ENCODE measurements around the gene REV3L. TPM values are rescaled to one million over a fixed set of nuclear protein-coding genes. Genes with fewer than 3 reads are reported as not detected.
A peak's percentile ranks its signal among the peaks of the same experiment; 100 is the strongest.

REV3L gene
- total RNA-seq, 2 experiments from 2014 or later: 19.8 to 22.9 TPM

GRCh38 chr6:111406200-111406721 lies 76.8 kb downstream of the REV3L start:
- DNase-seq: no peak
- peaks cover 14% of the 10 kb centered on the region for H3K4me1 Mint-ChIP-seq
- peak overlapping the region; percentile 66 for H3K27ac Mint-ChIP-seq
- no peak overlapping the region for H3K4me3 Mint-ChIP-seq
- no peaks in the 10 kb centered on the region for H3K27me3 Mint-ChIP-seq
- ChIA-PET POLR2A (interaction anchor here (0.8 kb wide), 1 partner anchor 147 kb away, joined by 3 read pairs; a partner anchor contains a TSS), CTCF (no interaction called here)
- H3K9me3 Mint-ChIP-seq: no peaks in the 10 kb centered on the region
- peaks cover 60% of the 10 kb centered on the region for H3K36me3 Mint-ChIP-seq (ENCODE audit: low read depth)

GRCh38 chr6:111403388-111403787 lies 79.6 kb downstream of the REV3L start:
- Mint-ChIP-seq H3K27me3 (no peaks in the 10 kb centered on the region), H3K36me3 (ENCODE audit: low read depth) (peaks cover 58% of the 10 kb centered on the region), H3K9me3 (no peaks in the 10 kb centered on the region), H3K27ac (no peak overlapping the region), H3K4me1 (peaks cover 13% of the 10 kb centered on the region), H3K4me3 (no peak overlapping the region)
- CTCF ChIA-PET: interaction anchor here (0.5 kb wide), 1 partner anchor 203 kb away, joined by 3 read pairs; no protein-coding TSS in a partner anchor
- POLR2A ChIA-PET: no interaction called here
- no peak for DNase-seq

GRCh38 chr6:111399626-111400025 lies 83.4 kb downstream of the REV3L start:
- Mint-ChIP-seq H3K4me3 (no peak overlapping the region), H3K27ac (no peak overlapping the region), H3K27me3 (no peaks in the 10 kb centered on the region), H3K4me1 (no peaks in the 10 kb centered on the region), H3K36me3 (ENCODE audit: low read depth) (peaks cover 62% of the 10 kb centered on the region), H3K9me3 (no peaks in the 10 kb centered on the region)
- POLR2A ChIA-PET: no interaction called here
- CTCF ChIA-PET: no interaction called here
- DNase-seq: no peak

- CTCF ChIA-PET: no interaction called here
Measured at GRCh38 chr6:111388681-111389080, 94.3 kb downstream of the REV3L start.

GRCh38 chr6:111382476-111383294 lies 100.3 kb downstream of the REV3L start:
- CTCF ChIA-PET: interaction anchor here (0.6 to 1.4 kb wide), 2 partner anchors 34 to 124 kb away, joined by 3 read pairs; a partner anchor contains a TSS
- no peak overlapping the region for H3K4me3 Mint-ChIP-seq

More at GRCh38 chr6:111388681-111389080, 94.3 kb downstream of the REV3L start:
- Mint-ChIP-seq H3K27ac (no peak overlapping the region), H3K4me1 (no peaks in the 10 kb centered on the region), H3K9me3 (no peaks in the 10 kb centered on the region), H3K27me3 (no peaks in the 10 kb centered on the region), H3K36me3 (ENCODE audit: low read depth) (peaks cover 37% of the 10 kb centered on the region), H3K4me3 (no peak overlapping the region)
- no peak for DNase-seq
- POLR2A ChIA-PET: no interaction called here

GRCh38 chr6:111381728-111382127 lies 101.3 kb downstream of the REV3L start:
- Mint-ChIP-seq H3K27ac (no peak overlapping the region), H3K9me3 (no peaks in the 10 kb centered on the region), H3K27me3 (no peaks in the 10 kb centered on the region), H3K36me3 (ENCODE audit: low read depth) (peaks cover 35% of the 10 kb centered on the region), H3K4me3 (no peak overlapping the region), H3K4me1 (peaks cover 15% of the 10 kb centered on the region)
- ChIA-PET POLR2A (no interaction called here), CTCF (interaction anchor here (1.4 kb wide), 1 partner anchor 123 kb away, joined by 3 read pairs; a partner anchor contains a TSS)
- no peak for DNase-seq

More at GRCh38 chr6:111382476-111383294, 100.3 kb downstream of the REV3L start:
- no peak for DNase-seq
- no peaks in the 10 kb centered on the region for H3K27me3 Mint-ChIP-seq
- no peak overlapping the region for H3K27ac Mint-ChIP-seq
- peaks cover 42% of the 10 kb centered on the region for H3K36me3 Mint-ChIP-seq (ENCODE audit: low read depth)
- no peaks in the 10 kb centered on the region for H3K9me3 Mint-ChIP-seq
- H3K4me1 Mint-ChIP-seq: peaks cover 15% of the 10 kb centered on the region
- POLR2A ChIA-PET: no interaction called here

GRCh38 chr6:111381123-111381522 lies 101.9 kb downstream of the REV3L start:
- peaks cover 17% of the 10 kb centered on the region for H3K4me1 Mint-ChIP-seq
- CTCF ChIA-PET: no interaction called here
- DNase-seq: no peak
- H3K27ac Mint-ChIP-seq: no peak overlapping the region
- H3K36me3 Mint-ChIP-seq (ENCODE audit: low read depth): peaks cover 38% of the 10 kb centered on the region
- no peaks in the 10 kb centered on the region for H3K9me3 Mint-ChIP-seq
- no peak overlapping the region for H3K4me3 Mint-ChIP-seq
- POLR2A ChIA-PET: no interaction called here
- H3K27me3 Mint-ChIP-seq: no peaks in the 10 kb centered on the region

GRCh38 chr6:111379831-111380230 lies 103.2 kb downstream of the REV3L start:
- no peak overlapping the region for H3K4me3 Mint-ChIP-seq
- H3K4me1 Mint-ChIP-seq: peaks cover 17% of the 10 kb centered on the region
- peaks cover 41% of the 10 kb centered on the region for H3K36me3 Mint-ChIP-seq (ENCODE audit: low read depth)
- H3K27me3 Mint-ChIP-seq: no peaks in the 10 kb centered on the region
- no peak overlapping the region for H3K27ac Mint-ChIP-seq
- no peaks in the 10 kb centered on the region for H3K9me3 Mint-ChIP-seq
- ChIA-PET CTCF (no interaction called here), POLR2A (no interaction called here)
- DNase-seq: no peak

GRCh38 chr6:111379302-111379701 lies 103.7 kb downstream of the REV3L start:
- Mint-ChIP-seq H3K27ac (no peak overlapping the region), H3K9me3 (no peaks in the 10 kb centered on the region), H3K4me3 (no peak overlapping the region), H3K27me3 (no peaks in the 10 kb centered on the region), H3K36me3 (ENCODE audit: low read depth) (peaks cover 41% of the 10 kb centered on the region), H3K4me1 (peaks cover 17% of the 10 kb centered on the region)
- CTCF ChIA-PET: no interaction called here
- no peak for DNase-seq
- POLR2A ChIA-PET: no interaction called here

- DNase-seq: no peak
- ChIA-PET POLR2A (no interaction called here), CTCF (no interaction called here)
- Mint-ChIP-seq H3K4me1 (peaks cover 17% of the 10 kb centered on the region), H3K4me3 (no peak overlapping the region), H3K36me3 (ENCODE audit: low read depth) (peaks cover 37% of the 10 kb centered on the region), H3K27ac (no peak overlapping the region), H3K9me3 (no peaks in the 10 kb centered on the region), H3K27me3 (no peaks in the 10 kb centered on the region)
Measured at GRCh38 chr6:111377558-111378120, 105.4 kb downstream of the REV3L start.

- Mint-ChIP-seq H3K36me3 (ENCODE audit: low read depth) (peaks cover 21% of the 10 kb centered on the region), H3K27me3 (no peaks in the 10 kb centered on the region), H3K4me1 (peaks cover 16% of the 10 kb centered on the region), H3K27ac (no peak overlapping the region), H3K4me3 (no peak overlapping the region), H3K9me3 (no peaks in the 10 kb centered on the region)
- POLR2A ChIA-PET: no interaction called here
- CTCF ChIA-PET: interaction anchor here (1.4 kb wide), 1 partner anchor 13 kb away, joined by 3 read pairs; no protein-coding TSS in a partner anchor
- peak; percentile 32 for DNase-seq
Measured at GRCh38 chr6:111367393-111368088, 115.5 kb downstream of the REV3L start.

GRCh38 chr6:111361648-111362047 lies 121.4 kb downstream of the REV3L start:
- Mint-ChIP-seq H3K4me1 (no peaks in the 10 kb centered on the region), H3K27me3 (no peaks in the 10 kb centered on the region), H3K36me3 (ENCODE audit: low read depth) (peaks cover 8% of the 10 kb centered on the region), H3K9me3 (no peaks in the 10 kb centered on the region), H3K27ac (no peak overlapping the region), H3K4me3 (no peak overlapping the region)
- POLR2A ChIA-PET: no interaction called here
- DNase-seq: no peak
- CTCF ChIA-PET: interaction anchor here (1.5 kb wide), 1 partner anchor 117 kb away, joined by 5 read pairs; no protein-coding TSS in a partner anchor

GRCh38 chr6:111358454-111358853 lies 124.6 kb downstream of the REV3L start:
- Mint-ChIP-seq H3K27me3 (no peaks in the 10 kb centered on the region), H3K4me3 (no peak overlapping the region), H3K27ac (no peak overlapping the region), H3K36me3 (ENCODE audit: low read depth) (peaks cover 18% of the 10 kb centered on the region), H3K4me1 (no peaks in the 10 kb centered on the region), H3K9me3 (no peaks in the 10 kb centered on the region)
- POLR2A ChIA-PET: no interaction called here
- CTCF ChIA-PET: no interaction called here
- DNase-seq: no peak
